GM21367 (cell line): ENCODE results near the gene GRN.

Experiments used
- ATAC-seq: cut with Tn5 transposase; IDR thresholded peaks from one replicate; pipeline ENCODE4 v1.9.1; 2021; ENCODE audit not compliant: unreplicated experiment

GRN gene

DNA sequence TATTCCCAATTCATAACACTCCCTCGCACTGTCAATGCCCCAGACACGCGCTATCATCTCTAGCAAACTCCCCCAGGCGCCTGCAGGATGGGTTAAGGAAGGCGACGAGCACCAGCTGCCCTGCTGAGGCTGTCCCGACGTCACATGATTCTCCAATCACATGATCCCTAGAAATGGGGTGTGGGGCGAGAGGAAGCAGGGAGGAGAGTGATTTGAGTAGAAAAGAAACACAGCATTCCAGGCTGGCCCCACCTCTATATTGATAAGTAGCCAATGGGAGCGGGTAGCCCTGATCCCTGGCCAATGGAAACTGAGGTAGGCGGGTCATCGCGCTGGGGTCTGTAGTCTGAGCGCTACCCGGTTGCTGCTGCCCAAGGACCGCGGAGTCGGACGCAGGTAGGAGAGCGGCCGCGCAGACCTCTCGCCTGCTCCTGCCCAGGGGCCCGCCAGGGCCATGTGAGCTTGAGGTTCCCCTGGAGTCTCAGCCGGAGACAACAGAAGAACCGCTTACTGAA lies at the start of gene GRN:
Gene GRN (plus strand): TSS at position 364 of the 515 bp plus-strand sequence. CDS start 3,863 bp downstream, outside the sequence.
- ATAC-seq = peak; percentile 41

DNA sequence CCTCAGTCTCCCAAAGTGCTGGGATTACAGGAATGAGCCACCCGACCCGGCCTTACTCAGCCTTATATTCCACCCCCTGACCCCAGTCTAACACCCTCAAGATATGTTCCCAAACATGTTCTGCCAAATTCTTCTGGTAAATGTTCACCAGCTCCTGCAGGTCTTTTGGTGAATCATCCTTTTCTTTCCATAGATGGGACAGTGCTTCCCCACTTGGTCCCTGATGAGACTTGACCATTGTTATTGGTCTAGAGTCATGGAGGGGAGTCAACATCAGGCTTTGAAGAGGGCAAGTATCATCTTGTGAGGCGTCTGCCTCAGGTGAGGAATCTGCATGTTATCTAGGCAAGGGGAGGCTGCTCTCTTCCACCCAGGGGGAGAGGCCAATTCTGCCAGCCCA lies 47.1 kb upstream of the GRN start:
- ATAC-seq = no peak

DNA sequence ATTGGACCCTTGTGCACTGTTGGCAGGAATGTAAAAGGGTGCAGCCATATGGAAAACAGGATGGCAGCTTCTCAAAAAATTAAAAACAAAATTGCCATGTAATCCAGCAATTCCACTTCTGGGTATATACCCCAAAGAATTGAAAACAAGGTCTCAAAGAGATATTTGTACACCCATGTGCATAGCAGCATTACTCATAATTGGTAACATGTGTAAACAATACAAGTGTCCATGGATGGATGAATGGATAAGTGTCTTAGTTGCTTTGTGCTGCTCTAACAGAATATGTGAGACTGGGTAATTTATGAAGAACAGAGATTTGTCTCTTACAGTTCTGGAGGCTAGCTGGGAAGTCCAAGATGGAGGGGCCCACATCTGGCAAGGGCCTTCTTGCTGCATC lies 40.5 kb upstream of the GRN start:
- ATAC-seq = no peak

DNA sequence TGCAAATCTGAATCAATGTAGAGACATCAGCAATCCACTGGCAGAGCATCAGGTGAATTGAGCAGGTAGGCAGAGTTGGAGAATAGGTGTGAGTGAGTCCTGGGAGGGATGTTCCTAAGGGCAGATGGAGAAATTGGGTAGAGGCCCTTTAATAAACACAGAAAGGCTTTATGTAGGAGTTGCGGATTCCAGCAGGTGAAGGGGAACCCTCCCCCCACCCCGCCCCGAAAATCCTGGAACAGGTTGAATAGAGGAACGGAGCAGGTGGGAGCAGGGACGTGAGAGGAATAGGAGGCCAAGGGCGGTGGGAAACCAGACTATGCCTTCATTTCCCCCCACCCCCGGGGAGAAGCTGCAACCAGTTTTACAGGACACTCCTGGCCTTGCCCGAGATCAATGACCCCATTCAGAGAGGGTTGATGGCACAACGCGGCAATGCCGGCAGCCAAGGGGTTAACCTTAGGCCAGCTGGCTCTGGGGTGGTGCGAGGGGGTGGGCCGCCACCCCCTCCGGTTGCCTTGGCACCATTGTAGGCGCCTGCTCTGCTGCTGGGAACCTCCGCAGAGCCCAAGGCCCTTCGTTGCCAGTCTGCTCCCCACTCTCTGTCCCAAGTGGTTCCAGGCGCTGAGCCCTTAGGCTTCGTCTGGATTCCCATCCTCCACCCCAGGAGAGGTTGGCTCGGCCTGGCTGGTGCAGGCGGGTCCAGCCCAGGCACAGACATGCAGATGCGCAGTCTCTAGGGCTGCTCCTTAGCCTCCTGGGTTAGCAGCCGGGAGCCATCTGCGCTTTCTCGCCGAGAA lies 37.5 kb upstream of the GRN start:
- no peak for ATAC-seq

DNA sequence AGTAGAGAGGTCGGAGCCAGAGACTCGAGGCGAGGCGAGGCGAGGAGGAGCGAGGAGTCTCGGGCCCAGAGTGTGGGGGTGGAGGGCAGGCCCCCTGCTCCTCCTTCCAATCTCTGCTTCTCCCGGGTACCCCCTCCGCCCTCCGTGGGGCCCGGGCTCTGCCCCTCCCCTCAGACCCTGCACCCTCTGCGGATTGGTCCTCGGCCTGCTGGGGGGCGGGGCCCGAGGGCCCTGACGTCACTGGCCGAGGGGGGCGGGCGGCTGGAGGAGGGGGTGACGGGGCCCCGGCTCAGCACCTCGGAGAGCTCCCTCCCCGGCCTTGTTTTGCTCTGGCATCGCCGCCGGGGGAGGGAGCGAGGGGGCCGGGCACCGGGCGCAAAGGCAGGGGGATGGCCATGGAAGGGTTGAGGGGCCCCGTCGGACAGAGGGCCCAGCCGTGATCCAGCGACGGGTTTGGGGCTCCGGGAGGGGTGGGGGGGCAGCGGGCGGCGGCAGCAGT lies 36.7 kb upstream of the GRN start, which contains the start of gene RUNDC3A:
Gene RUNDC3A (plus strand): TSS at position 282 of the 499 bp plus-strand sequence. CDS start 232 bp downstream, outside the sequence.
- no peak for ATAC-seq

DNA sequence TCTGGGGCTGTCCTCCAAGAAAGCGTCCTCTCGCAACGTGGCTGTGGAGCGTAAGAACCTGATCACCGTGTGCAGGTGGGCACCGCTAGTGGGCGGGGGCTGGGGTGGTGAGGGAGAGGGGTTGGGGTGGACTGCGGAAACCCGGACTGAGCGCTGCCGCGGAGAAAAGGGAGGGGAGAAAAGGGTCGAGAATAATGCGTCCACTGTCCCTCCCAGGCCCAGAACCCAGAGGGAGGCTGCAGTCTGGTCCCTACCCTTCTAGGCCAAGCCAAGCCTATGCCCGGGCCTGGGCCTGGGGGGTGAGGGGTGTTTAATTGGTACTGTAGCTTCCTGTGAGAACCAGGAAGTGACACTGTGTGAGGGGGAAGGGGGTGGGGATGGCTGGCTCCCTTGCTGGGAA lies 36.2 kb upstream of the GRN start:
- no peak for ATAC-seq

DNA sequence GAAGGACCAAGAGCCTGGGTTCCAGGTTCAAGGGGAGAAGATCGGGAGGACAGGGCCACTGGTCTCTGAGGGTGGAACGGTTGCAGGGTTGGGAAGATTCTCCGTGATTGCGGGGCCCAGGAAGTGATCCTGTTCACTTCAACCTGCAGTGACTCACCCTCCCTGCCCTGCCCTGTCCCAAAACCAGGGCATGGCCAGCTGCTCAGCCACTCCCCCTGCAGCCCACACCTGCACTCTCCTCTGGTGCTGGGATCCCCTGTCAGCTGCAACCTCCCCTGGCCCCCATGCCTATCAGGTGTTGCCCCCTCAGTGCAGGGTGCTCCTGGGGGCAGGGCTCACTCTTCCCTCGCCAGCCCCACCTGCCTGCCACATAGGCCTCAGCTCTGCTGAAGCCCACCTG lies 35.6 kb upstream of the GRN start:
- ATAC-seq = no peak

DNA sequence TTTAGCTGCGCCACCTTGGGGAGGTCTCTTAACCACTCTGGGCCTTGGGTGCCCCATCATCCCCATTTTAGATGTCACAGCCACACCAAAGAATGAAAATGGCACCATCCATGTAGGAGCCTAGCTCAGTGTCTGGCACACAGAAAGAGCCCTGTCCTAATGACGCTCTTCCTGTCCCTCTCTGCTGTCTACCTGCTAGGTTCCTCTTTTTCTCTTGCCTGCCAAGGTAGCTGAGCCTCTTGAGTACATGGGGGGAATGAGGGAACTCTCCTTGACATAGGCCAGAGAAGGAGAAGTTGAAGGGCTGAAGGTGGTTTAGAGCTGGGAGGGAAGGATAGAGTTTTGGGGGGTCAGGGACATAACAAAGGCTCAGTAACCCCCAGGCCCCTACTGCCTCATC lies 34.9 kb upstream of the GRN start:
- no peak for ATAC-seq

DNA sequence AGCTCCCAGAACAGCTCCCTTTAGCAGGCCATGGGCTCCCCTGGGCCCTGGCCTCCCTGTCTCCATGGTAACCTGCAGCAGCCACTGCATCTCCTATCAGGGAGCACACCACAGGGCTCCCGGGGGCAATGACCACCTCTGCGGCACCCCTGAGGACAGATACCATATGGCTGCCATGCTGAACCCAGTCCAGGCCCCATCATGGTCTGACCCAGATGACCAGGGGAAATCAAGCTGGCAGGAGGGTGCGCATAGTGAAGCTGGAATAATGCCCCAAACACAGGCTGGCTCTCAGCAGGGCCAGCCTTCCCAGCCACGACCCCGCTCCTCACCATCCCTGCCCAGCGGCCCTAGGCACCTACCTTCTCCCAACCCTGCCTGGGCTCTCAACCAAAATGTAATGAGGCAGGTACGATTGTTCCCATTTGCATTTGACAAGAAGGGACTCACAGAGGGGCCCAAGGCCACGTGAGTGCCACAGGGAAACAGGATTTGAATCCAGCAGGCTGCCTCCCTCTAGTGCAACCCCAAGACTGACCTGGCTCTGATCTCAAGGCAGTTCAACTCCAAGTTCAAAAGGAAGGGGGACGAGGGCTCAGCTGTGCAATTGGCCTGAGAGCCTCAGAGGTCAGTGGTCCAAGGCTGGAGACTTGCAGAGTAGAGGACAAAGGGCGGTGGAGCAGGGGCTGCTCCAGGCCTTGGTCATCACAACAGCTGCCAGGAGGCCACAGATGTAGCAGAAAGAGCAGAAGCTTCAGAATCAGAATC lies 34.3 kb upstream of the GRN start:
- ATAC-seq = no peak

DNA sequence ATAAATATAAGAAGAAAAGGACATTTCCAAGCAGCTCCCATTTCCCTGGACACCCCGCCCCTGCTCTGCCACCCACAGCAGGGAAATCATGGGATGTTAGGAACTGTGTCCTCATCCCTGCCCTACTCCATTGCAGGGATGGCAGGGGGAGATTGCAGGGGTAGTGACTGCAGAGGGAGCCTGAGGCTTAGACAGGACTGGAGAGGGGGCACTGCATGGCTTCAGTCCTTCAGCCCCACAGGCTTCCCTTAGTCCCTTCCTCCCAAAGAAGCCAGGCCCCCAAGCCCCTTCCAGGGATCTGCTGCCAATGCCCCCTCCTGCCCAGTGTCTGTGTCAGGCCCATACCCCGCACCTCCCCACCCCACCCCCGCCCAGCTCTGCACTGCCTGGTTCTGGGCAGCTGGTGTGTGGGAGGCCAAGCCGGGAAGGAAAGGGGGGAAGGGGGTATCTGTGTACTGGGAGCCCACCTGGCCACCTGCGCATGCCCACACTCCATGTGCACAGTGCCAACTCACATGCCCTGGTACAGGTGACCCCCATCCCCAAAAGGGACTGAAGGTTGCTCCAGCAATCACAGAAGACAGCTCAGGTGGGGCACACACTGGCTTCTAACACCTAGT lies 33.4 kb upstream of the GRN start:
- ATAC-seq = no peak

DNA sequence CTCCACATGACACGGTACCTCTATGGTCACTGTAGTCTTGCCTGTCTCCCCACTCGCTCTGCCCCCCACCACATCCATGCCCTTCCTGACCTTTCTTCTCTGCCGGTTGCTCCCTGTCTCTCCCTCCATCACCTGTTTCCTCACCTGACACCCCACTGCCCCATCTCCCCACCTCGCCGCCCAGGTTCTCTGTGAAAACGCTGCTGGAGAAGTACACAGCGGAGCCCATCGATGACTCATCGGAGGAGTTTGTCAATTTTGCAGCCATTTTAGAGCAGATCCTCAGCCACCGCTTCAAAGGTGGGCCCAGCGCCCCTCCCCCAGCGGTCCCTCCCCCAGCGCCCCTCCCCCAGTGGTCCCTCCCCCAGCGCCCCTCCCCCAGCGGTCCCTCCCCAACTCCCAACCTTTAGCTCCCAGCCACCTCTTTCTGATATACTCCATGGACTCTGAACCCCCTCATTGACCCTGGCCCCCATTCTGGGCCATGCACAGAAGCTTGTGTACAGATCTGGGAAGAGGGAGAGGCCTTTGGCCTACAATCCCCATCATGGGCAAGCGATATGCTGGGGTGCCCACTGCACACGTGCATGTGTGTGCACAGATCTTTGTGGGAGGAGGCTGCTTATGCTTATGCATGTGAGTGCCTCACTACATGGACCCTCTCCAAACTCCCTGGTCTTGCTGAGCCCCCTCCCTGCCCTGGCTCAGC lies 32.6 kb upstream of the GRN start:
- ATAC-seq = no peak

DNA sequence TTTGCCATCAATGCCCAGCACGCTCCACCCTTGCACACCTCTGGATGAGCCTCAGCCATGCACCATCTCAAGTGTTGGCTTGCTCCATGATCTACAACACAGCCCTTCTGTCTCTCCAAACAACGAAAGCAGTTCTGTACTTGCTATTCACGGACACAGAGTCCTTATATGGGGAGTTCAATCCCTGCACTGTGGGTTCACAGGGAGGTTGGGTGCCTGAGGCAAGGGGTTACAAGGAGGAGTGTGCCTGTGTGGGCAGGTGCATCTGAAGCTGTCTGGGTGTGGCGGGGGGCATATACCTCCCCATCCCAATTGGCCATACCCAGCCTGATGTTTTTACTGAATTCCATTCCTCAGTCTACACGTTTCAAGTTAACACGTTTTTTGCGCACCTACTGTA lies 31.1 kb upstream of the GRN start:
- ATAC-seq = no peak

DNA sequence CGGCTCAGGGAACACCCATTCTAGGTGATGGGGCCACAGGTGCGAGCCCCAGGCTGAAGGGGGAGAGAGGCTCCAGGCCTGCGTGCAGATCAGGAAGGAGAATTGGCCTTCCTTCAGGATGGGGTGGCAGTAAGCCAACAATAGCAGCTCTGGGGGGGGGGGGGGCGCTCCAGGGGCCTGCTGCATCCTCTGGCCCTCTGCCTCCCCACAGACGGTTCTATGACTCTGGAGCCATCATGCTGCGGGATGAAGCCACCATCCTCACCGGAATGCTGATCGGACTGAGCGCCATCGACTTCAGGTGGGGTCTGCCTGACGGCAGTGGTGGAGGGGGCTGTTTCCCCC lies 30.6 kb upstream of the GRN start:
- no peak for ATAC-seq

DNA sequence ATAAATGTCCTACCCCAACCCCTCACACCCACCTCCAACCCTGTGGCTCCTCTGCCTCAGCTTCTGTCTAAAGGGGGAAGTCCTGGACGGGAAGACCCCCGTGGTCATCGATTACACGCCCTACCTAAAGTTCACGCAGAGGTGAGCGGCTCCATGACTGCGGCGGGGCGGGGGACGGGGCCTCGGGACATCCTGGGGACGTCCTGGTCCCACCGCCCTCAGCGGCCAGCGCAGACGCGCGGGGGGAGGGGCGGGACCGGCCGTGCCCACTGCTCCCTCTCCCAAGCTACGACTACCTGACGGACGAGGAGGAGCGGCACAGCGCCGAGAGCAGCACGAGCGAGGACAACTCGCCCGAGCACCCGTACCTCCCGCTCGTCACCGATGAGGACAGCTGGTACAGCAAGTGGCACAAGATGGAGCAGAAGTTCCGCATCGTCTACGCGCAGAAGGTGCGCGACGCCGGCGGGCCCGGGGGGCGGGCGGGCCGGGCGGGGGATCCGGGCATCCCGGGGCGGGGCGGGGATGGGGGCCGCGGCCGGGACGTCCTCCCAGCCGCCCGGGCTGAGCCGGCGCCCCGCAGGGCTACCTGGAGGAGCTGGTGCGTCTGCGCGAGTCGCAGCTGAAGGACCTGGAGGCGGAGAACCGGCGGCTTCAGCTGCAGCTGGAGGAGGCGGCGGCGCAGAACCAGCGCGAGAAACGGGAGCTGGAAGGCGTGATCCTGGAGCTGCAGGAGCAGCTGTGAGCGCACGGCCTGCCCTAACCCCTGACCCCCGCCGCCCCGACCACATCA lies 30.0 kb upstream of the GRN start:
- ATAC-seq = no peak

DNA sequence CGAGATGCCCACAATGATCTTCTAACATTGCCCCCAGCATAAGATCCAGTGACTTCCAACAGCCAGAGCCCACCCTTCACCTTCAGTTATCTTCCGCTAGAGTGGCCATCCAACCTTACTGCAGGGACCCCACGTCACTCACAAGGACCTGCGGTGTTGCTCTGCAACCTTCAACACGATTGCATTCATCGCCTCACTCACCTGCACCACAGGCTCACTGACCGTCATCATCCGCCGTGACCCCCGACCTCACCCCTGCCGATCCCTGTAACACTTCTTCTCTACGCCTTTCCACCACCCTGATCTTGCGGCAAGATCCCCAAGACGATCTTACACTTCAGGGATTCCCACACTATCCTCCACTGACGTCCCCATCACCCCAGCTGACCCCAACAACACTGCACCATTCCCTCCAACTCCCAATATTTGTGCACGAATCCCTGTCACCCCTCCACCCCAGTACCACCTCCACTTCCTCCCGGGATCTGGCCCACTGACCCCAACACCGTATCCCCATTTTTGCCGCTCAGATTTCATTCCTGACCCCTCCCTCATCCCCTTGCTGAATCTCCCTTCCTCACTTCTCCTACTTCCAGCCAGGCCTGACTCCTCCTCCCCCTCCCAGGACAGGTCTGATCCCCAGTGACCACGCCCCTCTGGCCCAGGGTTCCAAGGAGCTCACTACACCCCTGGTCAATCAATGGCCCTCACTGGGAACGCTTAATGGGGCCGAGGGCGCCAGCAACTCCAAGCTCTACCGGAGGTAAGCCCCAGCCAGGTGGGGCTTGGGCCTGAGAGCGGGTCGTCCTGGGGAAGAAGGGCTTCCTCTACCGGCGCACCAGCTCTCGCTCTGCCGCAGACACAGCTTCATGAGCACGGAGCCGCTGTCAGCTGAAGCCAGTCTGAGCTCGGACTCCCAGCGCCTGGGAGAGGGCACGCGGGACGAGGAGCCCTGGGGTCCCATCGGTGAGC lies 29.1 kb upstream of the GRN start:
- no peak for ATAC-seq

DNA sequence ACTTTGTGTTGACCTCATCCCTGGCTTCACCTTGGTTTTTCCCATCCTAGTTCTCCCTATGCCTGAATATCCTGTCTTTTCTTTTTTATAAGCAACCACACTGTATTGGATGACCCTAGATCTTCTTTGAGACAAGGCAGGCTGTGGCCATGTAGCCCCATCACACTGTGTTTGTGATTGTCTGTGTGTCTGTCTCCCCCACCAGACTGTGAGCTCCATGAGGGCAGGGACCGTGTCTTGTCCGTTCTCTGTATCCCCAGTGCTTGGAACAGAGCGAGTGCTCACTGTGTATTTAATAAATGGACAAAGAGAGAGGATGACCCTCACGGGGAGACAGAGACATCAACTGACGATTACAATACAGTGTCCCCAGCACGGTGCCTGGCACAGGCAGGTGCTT lies 27.6 kb upstream of the GRN start:
- ATAC-seq = no peak

DNA sequence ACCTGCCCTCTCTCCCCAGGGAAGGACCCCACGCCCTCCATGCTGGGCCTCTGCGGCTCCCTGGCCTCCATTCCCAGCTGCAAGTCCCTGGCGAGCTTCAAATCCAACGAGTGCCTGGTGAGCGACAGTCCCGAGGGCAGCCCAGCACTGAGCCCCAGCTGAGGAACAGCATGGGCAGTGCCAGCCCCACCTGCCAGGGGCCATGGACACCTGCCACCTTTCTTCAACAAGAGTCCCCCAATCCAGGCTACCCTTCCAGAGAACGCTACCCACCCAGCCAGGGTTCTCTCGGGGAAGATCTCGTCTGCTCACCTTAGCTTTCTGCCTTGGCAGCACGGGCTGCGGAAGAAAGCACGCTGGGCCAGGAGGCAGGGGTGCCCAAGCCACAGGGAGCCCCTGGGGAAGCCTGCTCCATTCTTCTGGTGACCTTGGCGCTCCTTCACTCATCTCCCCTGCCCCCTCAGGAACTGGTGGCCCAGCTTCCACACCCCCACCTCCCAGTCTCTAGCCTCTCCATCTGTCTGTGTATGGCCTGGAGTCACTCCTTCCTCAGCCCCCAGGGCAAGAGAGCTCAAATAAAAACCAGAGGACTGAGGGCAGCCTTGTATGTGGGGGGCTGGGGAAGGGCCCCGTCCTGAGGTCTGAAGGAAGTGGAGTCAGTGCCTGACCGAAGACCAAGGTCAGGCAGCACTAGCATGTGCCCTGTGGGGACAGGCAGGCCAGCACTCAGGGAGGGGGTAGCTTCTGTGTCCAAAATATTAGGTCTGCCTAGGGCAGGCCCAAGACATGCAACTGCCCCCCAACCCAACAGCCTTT lies 26.8 kb upstream of the GRN start:
- no peak for ATAC-seq

DNA sequence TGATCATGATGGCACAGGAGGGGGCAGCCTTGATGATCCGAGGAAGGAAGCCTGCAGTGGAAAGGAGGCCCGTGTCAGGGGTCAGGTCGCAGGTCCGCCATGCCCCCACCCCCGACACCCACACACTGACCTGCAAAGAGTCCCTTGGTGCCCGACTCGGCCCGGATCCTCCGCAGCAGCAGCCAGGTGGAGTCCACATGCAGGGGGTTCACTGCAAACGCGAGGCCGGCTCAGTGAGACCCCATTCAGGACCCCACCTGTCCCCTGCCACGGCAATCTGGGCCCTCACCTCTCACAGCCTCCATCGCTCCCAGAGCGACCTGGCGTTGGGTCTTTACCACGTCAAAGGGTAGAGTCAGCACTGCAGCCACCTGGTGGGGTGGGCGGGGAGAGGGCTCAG lies 25.0 kb upstream of the GRN start:
- no peak for ATAC-seq
